A549 (cell line): ENCODE results near the gene FOXN4. TPM values are rescaled to one million over a fixed set of nuclear protein-coding genes. Genes with fewer than 3 reads are reported as not detected.

Experiments used
- ATAC-seq, 2 experiments: fragments of 200-7000 bp in 1 of 2; fragments of >200 bp in 1 of 2; cut with Nextera tagmentation in 1 of 2; cut with Tn5 transposase in 1 of 2; 3 replicates each; pipeline versions ENCODE4 v1.8.0 to v1.9.1; 2018 to 2020; ENCODE audit warnings: mild to moderate bottlenecking in 1 of 2, moderate library complexity in 1 of 2
- CTCF ChIA-PET: fragments of 300-600 bp; sonication (Branson Sonifier 250); formaldehyde crosslinking; extraction: SDS; loops from one replicate; lab custom pipeline; 2021; ENCODE audit warnings: antibody characterized with exemption, inconsistent platforms; lab: Yijun Ruan, JAX
- POLR2A ChIA-PET: fragments of 350-600 bp; formaldehyde crosslinking; extraction: SDS; loops from one replicate; lab custom pipeline; 2021; ENCODE audit warnings: antibody characterized with exemption, inconsistent platforms; lab: Yijun Ruan, JAX
- DNase-seq, 2 experiments: peaks; one replicate each; pipeline versions ENCODE4 v3.0.0 to v3.0.0-alpha.2; 2011 to 2016; ENCODE audit warnings: low read depth in 1 of 2, low spot score in 1 of 2
- FAIRE-seq: peaks from 2 replicates; lab custom pipeline; 2011; peaks lifted over from hg19 to GRCh38; lab: Jason Lieb, UNC
- H3K27ac ChIP-seq, 2 experiments: fragments of >200 bp; sonication (Bioruptor Twin); formaldehyde crosslinking; 3 replicates each; pipeline ENCODE4 v1.5.1; 2016 to 2017
- H3K4me1 ChIP-seq: fragments of >200 bp; sonication (Bioruptor Twin); formaldehyde crosslinking; 3 replicates; pipeline ENCODE4 v1.6.1; 2016
- H3K4me2 ChIP-seq: fragments of >200 bp; sonication (Bioruptor Twin); formaldehyde crosslinking; 3 replicates; pipeline ENCODE4 v1.6.1; 2016
- H3K4me3 ChIP-seq: fragments of >200 bp; sonication (Bioruptor Twin); formaldehyde crosslinking; 3 replicates; pipeline ENCODE4 v1.5.1; 2016
- H3K9me3 ChIP-seq: fragments of >200 bp; sonication (Bioruptor Twin); formaldehyde crosslinking; 3 replicates; pipeline ENCODE4 v1.6.1; 2016
- ATOH8 ChIP-seq: fragments of 250-450 bp; sonication (Bioruptor Pico); IDR thresholded peaks from 2 replicates; pipeline ENCODE4 v1.5.0; 2020; ENCODE audit warnings: low read depth, mild to moderate bottlenecking, moderate library complexity
- BHLHE40 ChIP-seq: IDR thresholded peaks from 2 replicates; pipeline ENCODE4 v1.6.1; 2012; ENCODE audit warnings: low read depth, low read length, inconsistent platforms
- EHF ChIP-seq: fragments of 250-450 bp; sonication (Bioruptor Pico); IDR thresholded peaks from 2 replicates; pipeline ENCODE4 v1.5.0; 2020; ENCODE audit warnings: mild to moderate bottlenecking
- EP300 ChIP-seq, 2 experiments: fragments of >200 bp; sonication (Bioruptor Twin); formaldehyde crosslinking; IDR thresholded peaks; 2 replicates in 1 of 2; 3 replicates in 1 of 2; pipeline ENCODE4 v1.6.1; 2016 to 2017
- FOSB ChIP-seq: fragments of 250-450 bp; sonication (Bioruptor Pico); IDR thresholded peaks from 2 replicates; pipeline ENCODE4 v1.5.0; 2020; ENCODE audit warnings: mild to moderate bottlenecking, moderate library complexity
- FOXS1 ChIP-seq: fragments of 250-450 bp; sonication (Bioruptor Pico); IDR thresholded peaks from 2 replicates; pipeline ENCODE4 v1.5.0; 2020; ENCODE audit warnings: mild to moderate bottlenecking, moderate library complexity
- HOXA7 ChIP-seq: fragments of 250-450 bp; sonication (Bioruptor Pico); IDR thresholded peaks from 2 replicates; pipeline ENCODE4 v1.5.0; 2020; ENCODE audit warnings: mild to moderate bottlenecking, moderate library complexity
- HOXB13 ChIP-seq: fragments of 250-450 bp; sonication (Bioruptor Pico); IDR thresholded peaks from 2 replicates; pipeline ENCODE4 v1.5.0; 2020; ENCODE audit warnings: low read depth, mild to moderate bottlenecking, moderate library complexity
- JUN ChIP-seq, 2 experiments: fragments of >200 bp; sonication (Bioruptor Twin); formaldehyde crosslinking; IDR thresholded peaks; 2 replicates in 1 of 2; 3 replicates in 1 of 2; pipeline ENCODE4 v1.6.1; 2016 to 2017
- JUNB ChIP-seq: fragments of >200 bp; sonication (Bioruptor Twin); formaldehyde crosslinking; IDR thresholded peaks from 2 replicates; pipeline ENCODE4 v1.6.1; 2016
- KDM1A ChIP-seq: fragments of 200-600 bp; sonication (generic); IDR thresholded peaks from 2 replicates; pipeline ENCODE4 v1.6.1; 2016; ENCODE audit warnings: low read depth, mild to moderate bottlenecking
- MAX ChIP-seq: IDR thresholded peaks from 2 replicates; pipeline ENCODE4 v1.6.1; 2012
- NPAS2 ChIP-seq: fragments of 250-450 bp; sonication (Bioruptor Pico); IDR thresholded peaks from 2 replicates; pipeline ENCODE4 v1.8.0; 2022; ENCODE audit warnings: mild to moderate bottlenecking, moderate library complexity, borderline replicate concordance
- PBX3 ChIP-seq: IDR thresholded peaks from 2 replicates; pipeline ENCODE4 v1.6.1; 2012
- PHF8 ChIP-seq: fragments of 200-600 bp; sonication (generic); IDR thresholded peaks from 2 replicates; pipeline ENCODE4 v1.6.1; 2016; ENCODE audit warnings: low read depth, mild to moderate bottlenecking, antibody characterized with exemption, moderate library complexity, borderline replicate concordance
- RAD21 ChIP-seq, 2 experiments: fragments of >200 bp in 1 of 2; sonication (Bioruptor Twin) in 1 of 2; formaldehyde crosslinking in 1 of 2; IDR thresholded peaks in 1 of 2; conservative IDR thresholded peaks in 1 of 2; 2 replicates in 1 of 2; 3 replicates in 1 of 2; pipeline ENCODE4 v1.6.1; 2012 to 2018; ENCODE audit warnings: inconsistent platforms in 1 of 2
- REST ChIP-seq: fragments of 200-600 bp; sonication (generic); IDR thresholded peaks from 2 replicates; pipeline ENCODE4 v1.6.1; 2016; ENCODE audit warnings: antibody characterized with exemption, mild to moderate bottlenecking, moderate library complexity
- RFX5 ChIP-seq: fragments of 450-650 bp; IDR thresholded peaks from 2 replicates; pipeline ENCODE4 v1.7.1; 2014; ENCODE audit warnings: antibody characterized with exemption, mild to moderate bottlenecking, moderate library complexity
- ZFP36 ChIP-seq: fragments of 450-650 bp; IDR thresholded peaks from 2 replicates; pipeline ENCODE4 v1.6.1; 2014; ENCODE audit warnings: borderline replicate concordance; ENCODE audit not compliant: partially characterized antibody
- WGBS: methylation state at CpG from one replicate; pipeline ENCODE4 v1.1.6; 2017; ENCODE audit errors: missing lambda C conversion rate; 5-methylcytosine and 5-hydroxymethylcytosine counted together
- polyA plus RNA-seq, 4 experiments: library from polyadenylated mRNA; depleted of rRNA in 3 of 4; stranded (reverse); fragments of >200 nt; fragmentation: RNase III in 1 of 4; extraction: RNeasy Plus Mini Kit Qiagen cat#74134 plus additional on column Dnase treatment in 1 of 4; gene quantifications; 2 replicates in 3 of 4; 3 replicates in 1 of 4; pipeline ENCODE4 v1.2.3, GENCODE V29; 2011 to 2017
- TF ChIP-seq, protein P1 (sequence below): IDR thresholded peaks from 2 replicates; pipeline ENCODE4 v1.6.1; 2012; ENCODE audit warnings: low read depth, borderline replicate concordance
- TF ChIP-seq, protein P2 (sequence below): fragments of 450-650 bp; IDR thresholded peaks from 2 replicates; pipeline ENCODE4 v1.6.1; 2014; ENCODE audit warnings: antibody characterized with exemption

The FOXN4 gene
- polyA plus RNA-seq, 2 of the 4 experiments (the other 2 are of a cell fraction), result 0.05 TPM; not detected in 1

DNA sequence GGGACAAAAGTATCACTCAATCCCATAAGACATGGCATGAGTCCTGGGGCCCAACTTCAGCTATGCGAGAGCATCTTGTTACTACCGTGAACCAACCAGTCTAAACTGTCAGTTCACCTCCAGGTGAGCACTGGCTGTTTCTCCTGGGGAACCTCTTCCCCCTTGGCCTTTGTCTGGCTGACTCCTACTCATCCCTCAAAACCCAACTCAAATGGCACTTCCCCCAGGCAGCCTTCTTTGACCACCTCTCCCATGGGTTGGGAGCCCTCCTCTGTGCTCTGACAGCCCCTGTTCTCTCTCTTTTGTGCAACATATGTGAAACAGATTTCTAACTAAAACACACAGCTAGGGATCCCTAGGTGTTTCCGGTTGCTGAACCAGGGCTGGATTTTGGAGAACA lies 37.7 kb downstream of the FOXN4 start:
- no peak overlapping the region for H3K27ac ChIP-seq
- ChIA-PET CTCF (no interaction called here), POLR2A (no interaction called here)
- H3K4me1 ChIP-seq, result peaks cover under 1% of the 10 kb centered on the region; the same call in 1 of the 3 replicates
- no peak overlapping the region for H3K4me2 ChIP-seq
- no peak for TF ChIP-seq FOSB (CRISPR knock-in tag)
- TF ChIP-seq ATOH8 (CRISPR knock-in tag), result no peak
- no peak for TF ChIP-seq HOXA7 (CRISPR knock-in tag)
- TF ChIP-seq HOXB13 (CRISPR knock-in tag), result no peak
- no peak for TF ChIP-seq MAX
- no peak for TF ChIP-seq PHF8
- TF ChIP-seq NPAS2 (CRISPR knock-in tag), result no peak
- no peak for TF ChIP-seq RAD21 (conservative IDR thresholded peaks at IDR 0.05 in 1 of 2, IDR thresholded peaks at IDR 0.05 in 1 of 2)
- TF ChIP-seq PBX3, result no peak
- no peak for TF ChIP-seq RFX5
- no peak for TF ChIP-seq ZFP36
- H3K4me3 ChIP-seq, result no peak overlapping the region
- peak in 1 of 2 experiments; percentile 39; a peak in 1 of 6 replicates for ATAC-seq
- FAIRE-seq, result no peak
- no peak for DNase-seq
- 94% methylated on average over 3 of the region's 3 CpGs for WGBS
- H3K9me3 ChIP-seq, result peaks cover 5% of the 10 kb centered on the region; the same call in 1 of the 3 replicates

DNA sequence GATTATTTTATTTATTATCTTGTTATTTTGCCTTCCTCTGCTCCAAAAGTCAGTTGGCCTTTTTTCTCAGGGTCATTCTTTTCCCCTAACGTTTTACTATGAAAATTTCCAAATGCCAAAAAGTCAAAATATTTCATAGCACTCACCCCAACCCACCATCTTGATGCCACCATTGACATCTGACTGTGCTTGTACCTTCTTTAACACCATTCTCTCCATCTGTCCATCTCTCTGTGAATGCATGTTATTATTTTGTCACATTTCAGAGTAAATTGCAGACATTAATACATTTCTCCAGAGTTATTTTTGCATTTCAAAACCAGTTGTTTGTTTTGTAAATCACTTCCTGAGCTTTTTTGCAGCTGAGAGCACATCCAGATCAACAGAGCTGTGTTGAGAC lies 38.6 kb downstream of the FOXN4 start:
- 0% methylated on average over 1 of the region's 1 CpG for WGBS
- no peak overlapping the region for H3K4me2 ChIP-seq
- H3K4me3 ChIP-seq, result no peak overlapping the region
- TF ChIP-seq JUN (IDR thresholded peaks at IDR 0.05) (no peak), EHF (no peak), BHLHE40 (no peak), FOXS1 (CRISPR knock-in tag) (no peak), JUNB (no peak), EP300 (IDR thresholded peaks at IDR 0.05) (no peak), KDM1A (no peak), REST (no peak)
- TF ChIP-seq, protein P1, sequence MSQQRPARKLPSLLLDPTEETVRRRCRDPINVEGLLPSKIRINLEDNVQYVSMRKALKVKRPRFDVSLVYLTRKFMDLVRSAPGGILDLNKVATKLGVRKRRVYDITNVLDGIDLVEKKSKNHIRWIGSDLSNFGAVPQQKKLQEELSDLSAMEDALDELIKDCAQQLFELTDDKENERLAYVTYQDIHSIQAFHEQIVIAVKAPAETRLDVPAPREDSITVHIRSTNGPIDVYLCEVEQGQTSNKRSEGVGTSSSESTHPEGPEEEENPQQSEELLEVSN, result no peak
- TF ChIP-seq, protein P2, sequence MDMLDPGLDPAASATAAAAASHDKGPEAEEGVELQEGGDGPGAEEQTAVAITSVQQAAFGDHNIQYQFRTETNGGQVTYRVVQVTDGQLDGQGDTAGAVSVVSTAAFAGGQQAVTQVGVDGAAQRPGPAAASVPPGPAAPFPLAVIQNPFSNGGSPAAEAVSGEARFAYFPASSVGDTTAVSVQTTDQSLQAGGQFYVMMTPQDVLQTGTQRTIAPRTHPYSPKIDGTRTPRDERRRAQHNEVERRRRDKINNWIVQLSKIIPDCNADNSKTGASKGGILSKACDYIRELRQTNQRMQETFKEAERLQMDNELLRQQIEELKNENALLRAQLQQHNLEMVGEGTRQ, result no peak
- FAIRE-seq (no peak), DNase-seq (no peak), ATAC-seq (no peak)
- no peaks in the 10 kb centered on the region for H3K4me1 ChIP-seq
- ChIA-PET CTCF (no interaction called here), POLR2A (no interaction called here)
- H3K9me3 ChIP-seq, result peaks cover 5% of the 10 kb centered on the region; the same call in 1 of the 3 replicates
- no peak overlapping the region for H3K27ac ChIP-seq
